K562 (cell line): ENCODE data around the gene CDKN1C. TPM values are rescaled to one million over a fixed set of nuclear protein-coding genes. Genes with fewer than 3 reads are reported as not detected.

Source experiments
- BDP1 ChIP-seq: IDR thresholded peaks from 3 replicates; pipeline ENCODE4 v1.6.1; 2011; ENCODE audit not compliant: insufficient read length, insufficient read depth
- CREB5 ChIP-seq: fragments of 250-450 bp; sonication (Bioruptor Pico); IDR thresholded peaks from 2 replicates; pipeline ENCODE4 v1.5.0; 2020; ENCODE audit warnings: mild to moderate bottlenecking
- CSDE1 ChIP-seq, 2 experiments: fragments of 450-650 bp; IDR thresholded peaks; 2 replicates each; pipeline ENCODE4 v1.6.1; 2016; ENCODE audit warnings: mild to moderate bottlenecking in 1 of 2
- HDAC1 ChIP-seq, 2 experiments: fragments of 450-650 bp; IDR thresholded peaks; 2 replicates each; pipeline ENCODE4 v1.6.1; 2016 to 2017; ENCODE audit warnings: inconsistent platforms in 1 of 2, mild to moderate bottlenecking in 1 of 2, moderate library complexity in 1 of 2
- IRF2 ChIP-seq: sonication (generic); formaldehyde crosslinking; IDR thresholded peaks from 2 replicates; pipeline ENCODE4 v1.8.1; 2022; ENCODE audit warnings: mild to moderate bottlenecking, missing genetic modification reagents
- KDM2B ChIP-seq: fragments of 250-450 bp; sonication (Bioruptor Pico); IDR thresholded peaks from 2 replicates; pipeline ENCODE4 v1.8.0; 2021; ENCODE audit warnings: mild to moderate bottlenecking, moderate library complexity
- MAFF ChIP-seq: IDR thresholded peaks from 2 replicates; pipeline ENCODE4 v1.6.1; 2012; ENCODE audit warnings: low read length, improper control_type of control experiment
- NFE2L1 ChIP-seq: fragments of 450-650 bp; IDR thresholded peaks from 2 replicates; pipeline ENCODE4 v1.6.1; 2016; ENCODE audit warnings: missing genetic modification characterization, low read depth, mild to moderate bottlenecking, missing compliant biosample characterization, moderate library complexity, borderline replicate concordance
- PPARD ChIP-seq: fragments of 250-450 bp; sonication (Bioruptor Pico); IDR thresholded peaks from 2 replicates; pipeline ENCODE4 v1.8.0; 2022; ENCODE audit warnings: inconsistent platforms, mild to moderate bottlenecking, moderate library complexity
- PRDM10 ChIP-seq: fragments of 450-650 bp; IDR thresholded peaks from 2 replicates; pipeline ENCODE4 v1.6.1; 2018; ENCODE audit not compliant: partially characterized antibody
- REST ChIP-seq, 2 experiments: fragments of 450-650 bp; formaldehyde crosslinking in 1 of 2; IDR thresholded peaks; 2 replicates each; pipeline versions ENCODE4 v1.4.0 to v1.6.1; 2014 to 2020; ENCODE audit warnings: mild to moderate bottlenecking in 2 of 2, borderline replicate concordance in 1 of 2, low read depth in 1 of 2
- SMAD1 ChIP-seq: fragments of 150-350 bp; IDR thresholded peaks from 2 replicates; pipeline ENCODE4 v1.6.1; 2014; ENCODE audit warnings: low read length, low read depth; ENCODE audit not compliant: partially characterized antibody
- SMAD2 ChIP-seq: fragments of 150-350 bp; IDR thresholded peaks from 2 replicates; pipeline ENCODE4 v1.6.1; 2014; ENCODE audit warnings: low read depth, mild to moderate bottlenecking, low read length
- SREBF2 ChIP-seq: sonication (generic); formaldehyde crosslinking; IDR thresholded peaks from 2 replicates; pipeline ENCODE4 v1.4.0; 2020; ENCODE audit warnings: mild to moderate bottlenecking, missing genetic modification reagents
- TRIM28 ChIP-seq: fragments of 450-650 bp; IDR thresholded peaks from 2 replicates; pipeline ENCODE4 v1.6.1; 2017
- ZNF695 ChIP-seq: fragments of 450-650 bp; formaldehyde crosslinking; IDR thresholded peaks from 2 replicates; pipeline ENCODE4 v1.4.0; 2020; ENCODE audit warnings: mild to moderate bottlenecking, moderate library complexity
- ZNF79 ChIP-seq: fragments of 250-450 bp; sonication (Bioruptor Pico); IDR thresholded peaks from 2 replicates; pipeline ENCODE4 v1.4.0; 2020; ENCODE audit warnings: low read depth, mild to moderate bottlenecking, moderate library complexity
- polyA plus RNA-seq, 8 experiments: library from polyadenylated mRNA; depleted of rRNA in 4 of 8; stranded (reverse) in 5 of 8; unstranded in 3 of 8; fragments of >200 nt; fragmentation: Nextera tagmentation in 2 of 8; fragmentation: Illumina TruSeq in 1 of 8; extraction: Ambion mirVana in 2 of 8; extraction: Trizol in 1 of 8; gene quantifications; 2 replicates each; pipeline versions ENCODE4 v1.2.1 to v1.2.3, GENCODE V29; 2011 to 2014; ENCODE audit warnings: inconsistent platforms in 1 of 8, missing spikeins in 1 of 8
- total RNA-seq, 7 experiments: library from RNA; depleted of rRNA in 6 of 7; stranded (reverse); fragments of >200 nt in 6 of 7; fragmentation: Illumina TruSeq in 2 of 7; extraction: Trizol in 2 of 7; gene quantifications; 2 replicates each; pipeline versions ENCODE4 v1.2.1 to v1.2.3, GENCODE V29; 2011 to 2021; ENCODE audit warnings: low replicate concordance in 1 of 7

Gene CDKN1C
- total and polyA plus RNA-seq, 9 of the 15 experiments (the other 6 are each of a cell fraction or from before 2014, with no cell fraction given) = 2.8 to 21.1 (median 9.3) TPM

- TF ChIP-seq SMAD1 (no peak), IRF2 (CRISPR knock-in tag) (no peak), CREB5 (no peak), BDP1 (no peak), SREBF2 (no peak), TRIM28 (no peak), KDM2B (no peak), MAFF (0 out of 2 replicates have a peak, but pooled peaks have one; percentile 8), ZNF79 (CRISPR knock-in tag) (no peak), NFE2L1 (tag) (no peak), PPARD (CRISPR knock-in tag) (no peak), REST (IDR thresholded peaks at IDR 0.05; ENCODE audit: borderline replicate concordance) (peak; percentile 44; the same call in 1 of the 2 replicates), REST (CRISPR knock-in tag; IDR thresholded peaks at IDR 0.05; ENCODE audit: low read depth) (no peak), CSDE1 (IDR thresholded peaks at IDR 0.05) (no peak), ZNF695 (CRISPR knock-in tag) (no peak), HDAC1 (IDR thresholded peaks at IDR 0.05) (peak in 1 of 2 experiments; percentile 48; a peak in 2 of 4 replicates), PRDM10 (peak; percentile 66), SMAD2 (no peak)
Observed at GRCh38 chr11:2846056-2846455, 39.5 kb downstream of the CDKN1C start (continued).
